ENCODE data around the gene JAKMIP3.

DNA sequence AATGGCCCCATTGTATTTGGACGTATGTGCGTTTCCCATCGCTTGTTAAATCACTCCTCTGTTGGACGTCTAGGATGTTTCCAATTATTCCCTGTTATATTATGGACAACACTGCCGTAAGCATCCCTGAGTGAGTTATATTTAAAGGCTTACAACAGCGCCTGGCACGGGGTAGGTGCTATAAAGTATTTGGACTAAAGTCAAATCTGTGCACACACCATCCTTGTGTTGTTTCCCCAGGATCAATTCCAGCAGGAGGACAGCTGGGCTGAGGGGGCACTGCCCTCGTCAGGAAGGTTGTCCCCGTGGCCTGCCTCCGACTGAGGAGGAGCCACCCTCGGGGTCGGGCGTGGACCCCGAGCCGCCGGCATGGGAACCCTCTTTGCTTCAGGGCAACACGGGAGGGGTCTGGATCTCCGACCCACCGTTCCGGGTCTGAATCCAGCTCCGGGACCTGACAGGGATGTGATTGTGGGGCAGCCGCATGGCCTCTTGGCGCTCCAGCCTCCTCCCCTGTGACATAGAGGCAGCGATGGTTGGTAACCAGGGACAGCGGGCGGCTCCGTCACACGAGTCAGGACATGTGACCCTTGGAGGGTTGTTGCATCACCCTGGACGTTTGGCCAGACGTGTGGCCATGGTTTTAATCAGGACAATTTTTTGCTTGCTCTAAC, 1.5 kb upstream of the JAKMIP3 start:
- TF ChIP-seq CTCF (IDR thresholded peaks at IDR 0.05; ENCODE audit: low read depth, low read length) = no peak
- no peak for TF ChIP-seq EZH2phosphoT487 (IDR thresholded peaks at IDR 0.05; ENCODE audit: low read depth)
